ENCODE measurements around the gene TRNP1. TPM values are rescaled to one million over a fixed set of nuclear protein-coding genes. Genes with fewer than 3 reads are reported as not detected.

The TRNP1 gene
- total and polyA plus RNA-seq, 3 donors from 2014 or later, result 4.3 to 7.7 (median 5.7) TPM

DNA sequence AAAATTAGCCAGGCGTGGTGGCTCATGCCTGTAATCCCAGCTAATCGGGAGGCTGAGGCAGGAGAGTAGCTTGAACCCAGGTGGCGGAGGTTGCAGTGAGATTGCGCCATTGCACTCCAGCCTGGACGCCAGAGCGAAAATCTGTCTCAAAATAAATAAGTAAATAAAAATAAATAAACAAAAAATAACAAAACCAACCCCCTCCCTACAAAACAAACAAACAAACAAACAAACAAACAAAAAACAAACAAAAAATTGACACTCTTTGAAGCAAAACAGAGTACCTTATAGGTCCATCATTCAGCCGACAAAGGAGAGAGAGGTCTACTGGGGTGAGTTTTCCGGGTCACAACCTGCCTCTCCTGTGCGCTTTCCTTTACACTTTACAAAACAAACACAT is 27.9 kb upstream of the TRNP1 start:
- H3K36me3 ChIP-seq (ENCODE audit: low read depth, missing control alignments), result no peaks in the 10 kb centered on the region

DNA sequence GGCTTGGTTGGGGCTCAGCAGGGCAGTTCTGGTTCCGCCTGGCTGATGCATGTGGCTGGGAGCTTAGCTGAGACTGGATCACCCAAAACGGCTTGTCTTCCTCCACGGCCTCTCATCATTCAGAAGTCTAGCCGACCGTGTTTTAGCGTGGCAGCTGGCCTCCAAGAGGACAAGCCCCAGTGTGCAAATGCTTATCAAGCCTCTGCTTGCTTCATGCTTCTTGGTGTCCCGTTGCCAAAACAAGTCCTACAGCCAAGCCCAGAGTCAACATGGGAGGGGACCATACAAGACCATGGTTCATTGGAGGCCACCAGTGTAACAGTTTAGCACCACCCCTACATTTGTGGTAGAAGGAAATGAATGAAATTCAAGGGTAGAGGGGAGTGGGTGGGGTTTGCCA is 22.7 kb upstream of the TRNP1 start:
- H3K27ac ChIP-seq, result no peak overlapping the region
- no peak for DNase-seq
- no peaks in the 10 kb centered on the region for H3K27me3 ChIP-seq

More for the DNA sequence above, 27.9 kb upstream of the TRNP1 start:
- no peak for DNase-seq
- Histone ChIP-seq H3K27ac (no peak overlapping the region), H3K4me1 (no peaks in the 10 kb centered on the region), H3K27me3 (no peaks in the 10 kb centered on the region), H3K4me3 (no peak overlapping the region), H3K9me3 (no peaks in the 10 kb centered on the region)
- intact Hi-C loops (cut with DNase I; ENCODE audit: low total_unique reads), result no loop called here
- no peak for TF ChIP-seq POLR2A (IDR thresholded peaks at IDR 0.05)
- TF ChIP-seq, protein P1, sequence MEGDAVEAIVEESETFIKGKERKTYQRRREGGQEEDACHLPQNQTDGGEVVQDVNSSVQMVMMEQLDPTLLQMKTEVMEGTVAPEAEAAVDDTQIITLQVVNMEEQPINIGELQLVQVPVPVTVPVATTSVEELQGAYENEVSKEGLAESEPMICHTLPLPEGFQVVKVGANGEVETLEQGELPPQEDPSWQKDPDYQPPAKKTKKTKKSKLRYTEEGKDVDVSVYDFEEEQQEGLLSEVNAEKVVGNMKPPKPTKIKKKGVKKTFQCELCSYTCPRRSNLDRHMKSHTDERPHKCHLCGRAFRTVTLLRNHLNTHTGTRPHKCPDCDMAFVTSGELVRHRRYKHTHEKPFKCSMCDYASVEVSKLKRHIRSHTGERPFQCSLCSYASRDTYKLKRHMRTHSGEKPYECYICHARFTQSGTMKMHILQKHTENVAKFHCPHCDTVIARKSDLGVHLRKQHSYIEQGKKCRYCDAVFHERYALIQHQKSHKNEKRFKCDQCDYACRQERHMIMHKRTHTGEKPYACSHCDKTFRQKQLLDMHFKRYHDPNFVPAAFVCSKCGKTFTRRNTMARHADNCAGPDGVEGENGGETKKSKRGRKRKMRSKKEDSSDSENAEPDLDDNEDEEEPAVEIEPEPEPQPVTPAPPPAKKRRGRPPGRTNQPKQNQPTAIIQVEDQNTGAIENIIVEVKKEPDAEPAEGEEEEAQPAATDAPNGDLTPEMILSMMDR (IDR thresholded peaks at IDR 0.05), result no peak
- 91 to 95% methylated on average over 9 of the region's 9 CpGs for WGBS, 2 donors

DNA sequence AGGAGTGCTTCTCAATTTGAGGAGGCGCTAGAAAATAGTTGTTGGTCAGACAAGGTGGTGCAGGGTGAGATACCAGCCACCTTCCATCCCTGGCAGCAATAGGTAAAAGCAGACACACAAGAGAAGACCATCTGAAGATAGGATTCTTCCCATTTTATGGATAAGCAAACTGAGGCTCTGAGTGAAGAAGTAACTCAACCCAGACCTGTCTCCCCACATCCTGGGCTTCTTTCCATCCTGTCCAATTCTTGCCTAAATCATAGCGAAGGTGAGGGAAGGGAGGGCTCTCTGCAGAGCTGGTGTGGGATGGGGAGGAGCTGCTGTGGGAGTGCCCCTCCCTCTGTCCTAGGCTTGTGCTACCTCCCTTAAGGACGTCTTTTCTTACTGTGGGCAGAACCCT is 21.9 kb upstream of the TRNP1 start:
- Histone ChIP-seq H3K36me3 (ENCODE audit: low read depth, missing control alignments) (no peaks in the 10 kb centered on the region), H3K27me3 (no peaks in the 10 kb centered on the region), H3K4me1 (no peaks in the 10 kb centered on the region), H3K4me3 (no peak overlapping the region), H3K9me3 (no peaks in the 10 kb centered on the region), H3K27ac (no peak overlapping the region)
- 69 to 72% methylated on average over 3 of the region's 3 CpGs for WGBS, 2 donors
- no peak for TF ChIP-seq POLR2A (IDR thresholded peaks at IDR 0.05)
- TF ChIP-seq, protein P1 (IDR thresholded peaks at IDR 0.05), result no peak
- DNase-seq, result no peak
- intact Hi-C loops (cut with DNase I; ENCODE audit: low total_unique reads), result no loop called here

More for the DNA sequence above, 22.7 kb upstream of the TRNP1 start:
- Histone ChIP-seq H3K4me3 (no peak overlapping the region), H3K4me1 (no peaks in the 10 kb centered on the region), H3K36me3 (ENCODE audit: low read depth, missing control alignments) (no peaks in the 10 kb centered on the region), H3K9me3 (no peaks in the 10 kb centered on the region)
- TF ChIP-seq, protein P1 (IDR thresholded peaks at IDR 0.05), result no peak
- TF ChIP-seq POLR2A (IDR thresholded peaks at IDR 0.05), result no peak
- intact Hi-C loops (cut with DNase I; ENCODE audit: low total_unique reads), result no loop called here
- 45 to 68% methylated on average over 7 of the region's 7 CpGs for WGBS, 2 donors

DNA sequence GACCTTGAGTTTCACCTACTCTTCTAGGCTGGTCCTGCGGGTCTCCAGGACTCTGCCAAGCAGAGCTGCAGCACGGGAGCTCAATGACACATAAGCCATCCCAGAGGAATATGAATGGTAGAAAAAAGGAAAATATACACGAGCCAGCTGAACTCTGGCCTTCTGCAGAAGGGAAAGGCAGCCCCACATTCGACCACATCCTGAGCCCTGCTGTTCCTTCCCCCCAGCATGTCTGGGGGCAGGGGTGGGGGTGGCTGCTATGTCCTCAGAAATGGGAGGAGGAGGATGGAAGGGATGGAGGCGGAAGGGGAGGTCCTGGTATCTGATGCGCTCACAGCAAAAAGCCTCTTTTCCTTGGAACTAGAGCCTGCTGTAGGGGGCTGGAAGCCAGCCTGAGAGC is 21.1 kb upstream of the TRNP1 start:
- Histone ChIP-seq H3K27me3 (no peaks in the 10 kb centered on the region), H3K4me1 (no peaks in the 10 kb centered on the region), H3K9me3 (no peaks in the 10 kb centered on the region), H3K27ac (no peak overlapping the region), H3K4me3 (no peak overlapping the region), H3K36me3 (ENCODE audit: low read depth, missing control alignments) (no peaks in the 10 kb centered on the region)
- TF ChIP-seq POLR2A (IDR thresholded peaks at IDR 0.05), result no peak
- TF ChIP-seq, protein P1 (IDR thresholded peaks at IDR 0.05), result no peak
- intact Hi-C loops (cut with DNase I; ENCODE audit: low total_unique reads), result no loop called here
- 49 to 68% methylated on average over 6 of the region's 6 CpGs for WGBS, 2 donors
- DNase-seq, result no peak

DNA sequence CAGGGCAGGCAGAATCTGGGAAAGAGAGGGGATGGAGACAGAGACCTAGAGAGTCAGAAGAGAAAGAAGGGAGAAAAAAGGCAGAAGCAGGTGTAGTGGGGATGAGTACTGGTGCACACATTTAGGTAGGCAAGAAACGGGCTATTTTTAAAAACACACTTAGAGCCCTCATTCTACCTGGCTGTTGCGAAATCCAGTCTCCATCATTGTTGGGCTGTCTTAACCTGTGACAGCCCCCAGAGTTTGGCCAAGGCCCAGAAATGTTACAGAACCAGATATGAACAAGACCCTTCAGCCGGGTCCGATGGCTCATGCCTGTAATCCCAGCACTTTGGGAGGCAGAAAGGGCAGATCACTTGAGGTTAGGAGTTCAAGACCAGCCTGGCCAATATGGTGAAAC is 20.7 kb upstream of the TRNP1 start:
- no peak for DNase-seq
- Histone ChIP-seq H3K4me1 (no peaks in the 10 kb centered on the region), H3K27ac (no peak overlapping the region), H3K4me3 (no peak overlapping the region), H3K36me3 (ENCODE audit: low read depth, missing control alignments) (no peaks in the 10 kb centered on the region), H3K27me3 (no peaks in the 10 kb centered on the region), H3K9me3 (no peaks in the 10 kb centered on the region)
- WGBS, 2 donors, result 84 to 89% methylated on average over 4 of the region's 4 CpGs
- intact Hi-C loops (cut with DNase I; ENCODE audit: low total_unique reads), result no loop called here
- TF ChIP-seq POLR2A (IDR thresholded peaks at IDR 0.05), result no peak
- TF ChIP-seq, protein P1 (IDR thresholded peaks at IDR 0.05), result no peak

Data from testis (tissue), 3 donors.